ENCODE data around the gene GAL3ST2. TPM values are rescaled to one million over a fixed set of nuclear protein-coding genes. Genes with fewer than 3 reads are reported as not detected.
"Not testable (repeated sequence)": the region's sequence is repeated elsewhere in the genome, so short reads cannot be mapped to it uniquely, and the experiment has no call there.

GAL3ST2 gene
- total RNA-seq, 4 donors from 2014 or later: 50.8 to 364 (median 76.0) TPM

- no peak overlapping the region for H3K4me3 ChIP-seq
- no peak overlapping the region for H3K27ac ChIP-seq
- H3K4me1 ChIP-seq: peaks cover 20 to 56% (median 45%) of the 10 kb centered on the region in 4 donors
- no peaks in the 10 kb centered on the region for H3K9me3 ChIP-seq
- DNase-seq: peak; percentile 7
- WGBS, 2 donors (ENCODE audit: low coverage in 1 of 2): 88% methylated on average over 9 of the region's 10 CpGs; no CpG with 5 or more reads in 1 of the 2 donors
- peaks cover 22% of the 10 kb centered on the region for H3K27me3 ChIP-seq
- TF ChIP-seq POLR2AphosphoS5 (IDR thresholded peaks at IDR 0.05) (no peak), CTCF (IDR thresholded peaks at IDR 0.05) (no peak), POLR2A (IDR thresholded peaks at IDR 0.05) (no peak), EP300 (IDR thresholded peaks at IDR 0.05; ENCODE audit: low read depth) (no peak)
- in situ Hi-C loops (cut with MboI; ENCODE audit: low pct_ligation_motif_present in 1 of 4, low pct_unique_long_range_greater_than_20kb in 1 of 4, low sequenced_read_pairs in 3 of 4) (no loop called here), intact Hi-C loops (cut with DNase I; ENCODE audit: low total_unique reads) (loop anchor here (1.0 kb wide), 1 partner anchor 13 kb away; no protein-coding TSS in a partner anchor)
- H3K36me3 ChIP-seq: no peaks in the 10 kb centered on the region
Observed at GRCh38 chr2:241799522-241800197, 23.0 kb downstream of the GAL3ST2 start.

- H3K27ac ChIP-seq; H3K36me3 ChIP-seq; H3K9me3 ChIP-seq; H3K4me3 ChIP-seq; intact Hi-C loops (cut with DNase I; ENCODE audit: low total_unique reads); in situ Hi-C loops (cut with MboI; ENCODE audit: low pct_ligation_motif_present in 1 of 4, low pct_unique_long_range_greater_than_20kb in 1 of 4, low sequenced_read_pairs in 3 of 4): not testable (repeated sequence)
- peak; percentile 8 for DNase-seq
- Histone ChIP-seq H3K27me3 (peaks cover 22% of the 10 kb centered on the region), H3K4me1 (peaks cover 22 to 55% (median 42%) of the 10 kb centered on the region in 4 donors)
- WGBS, 2 donors (ENCODE audit: low coverage in 1 of 2): 83% methylated on average over 35 of the region's 35 CpGs; no CpG with 5 or more reads in 1 of the 2 donors
Observed at GRCh38 chr2:241800198-241800903, 23.7 kb downstream of the GAL3ST2 start.

- Histone ChIP-seq H3K27ac (peak overlapping the region in 1 of 4 donors; percentile 48), H3K27me3 (peaks cover 22% of the 10 kb centered on the region), H3K4me3 (no peak overlapping the region), H3K4me1 (peaks cover 17 to 41% (median 28%) of the 10 kb centered on the region in 4 donors), H3K36me3 (no peaks in the 10 kb centered on the region), H3K9me3 (no peaks in the 10 kb centered on the region)
- in situ Hi-C loops (cut with MboI; ENCODE audit: low pct_ligation_motif_present in 1 of 4, low pct_unique_long_range_greater_than_20kb in 1 of 4, low sequenced_read_pairs in 3 of 4): no loop called here
- 80 to 82% methylated on average over 1 to 42 of the region's 44 CpGs for WGBS, 2 donors (ENCODE audit: low coverage in 1 of 2)
- TF ChIP-seq POLR2A (IDR thresholded peaks at IDR 0.05): no peak
- no peak for TF ChIP-seq CTCF (IDR thresholded peaks at IDR 0.05)
- TF ChIP-seq POLR2AphosphoS5 (IDR thresholded peaks at IDR 0.05): no peak
- no peak for TF ChIP-seq EP300 (IDR thresholded peaks at IDR 0.05; ENCODE audit: low read depth)
- DNase-seq: peak; percentile 13
- intact Hi-C loops (cut with DNase I; ENCODE audit: low total_unique reads): no loop called here
Observed at GRCh38 chr2:241801611-241802420, 25.2 kb downstream of the GAL3ST2 start.

GRCh38 chr2:241802421-241803318 is 26.0 kb downstream of the GAL3ST2 start:
- Histone ChIP-seq H3K36me3 (no peaks in the 10 kb centered on the region), H3K27me3 (peaks cover 22% of the 10 kb centered on the region), H3K4me3 (peak overlapping the region in 1 of 4 donors; percentile 49), H3K9me3 (no peaks in the 10 kb centered on the region), H3K27ac (peak overlapping the region in 1 of 4 donors; percentile 48), H3K4me1 (peaks cover 10 to 38% (median 23%) of the 10 kb centered on the region in 4 donors)
- WGBS, 2 donors (ENCODE audit: low coverage in 1 of 2): 65% methylated on average over 32 of the region's 32 CpGs; no CpG with 5 or more reads in 1 of the 2 donors
- TF ChIP-seq CTCF (IDR thresholded peaks at IDR 0.05): no peak
- no peak for TF ChIP-seq POLR2AphosphoS5 (IDR thresholded peaks at IDR 0.05)
- no peak for TF ChIP-seq POLR2A (IDR thresholded peaks at IDR 0.05)
- no peak for TF ChIP-seq EP300 (IDR thresholded peaks at IDR 0.05; ENCODE audit: low read depth)
- intact Hi-C loops (cut with DNase I; ENCODE audit: low total_unique reads) (no loop called here), in situ Hi-C loops (cut with MboI; ENCODE audit: low pct_ligation_motif_present in 1 of 4, low pct_unique_long_range_greater_than_20kb in 1 of 4, low sequenced_read_pairs in 3 of 4) (no loop called here)
- DNase-seq: peak; percentile 8
